H4 (cell line): ENCODE results near the gene GUCY2F. TPM values are rescaled to one million over a fixed set of nuclear protein-coding genes. Genes with fewer than 3 reads are reported as not detected.

ENCODE experiments used
- DNase-seq: peaks from one replicate; pipeline ENCODE4 v3.0.0-alpha.2; 2015; ENCODE audit warnings: low spot score
- total RNA-seq: library from RNA; depleted of rRNA; stranded (reverse); fragments of >200 nt; shearing (Covaris generic); gene quantifications from 2 replicates; pipeline ENCODE4 v1.2.3, GENCODE V29; 2014; rRNA removed

The GUCY2F gene
- total RNA-seq: not detected in 2 replicates

DNA sequence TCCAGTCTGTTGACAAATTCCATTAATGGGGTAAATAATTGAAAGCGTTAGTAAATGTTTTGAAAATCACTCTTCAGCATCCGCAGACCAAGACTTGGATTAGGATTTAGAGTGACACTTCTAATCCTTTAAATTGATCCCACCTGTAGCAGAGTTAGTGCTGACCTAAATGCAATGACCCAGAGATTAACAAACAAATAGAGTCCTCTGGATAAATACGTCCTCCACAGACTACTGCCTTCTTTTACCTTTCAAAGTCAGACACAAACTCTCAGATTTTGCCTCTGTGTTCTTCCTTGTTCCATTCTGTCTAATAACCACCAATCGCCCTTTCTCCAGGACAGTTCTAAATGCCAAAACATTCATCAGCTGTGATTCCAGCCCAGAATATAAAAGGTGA lies at the start of gene GUCY2F:
TSS of gene GUCY2F (minus strand) at position 101 of the 400 bp plus-strand sequence. CDS start 6,150 bp downstream, outside the sequence.
- DNase-seq: no peak

DNA sequence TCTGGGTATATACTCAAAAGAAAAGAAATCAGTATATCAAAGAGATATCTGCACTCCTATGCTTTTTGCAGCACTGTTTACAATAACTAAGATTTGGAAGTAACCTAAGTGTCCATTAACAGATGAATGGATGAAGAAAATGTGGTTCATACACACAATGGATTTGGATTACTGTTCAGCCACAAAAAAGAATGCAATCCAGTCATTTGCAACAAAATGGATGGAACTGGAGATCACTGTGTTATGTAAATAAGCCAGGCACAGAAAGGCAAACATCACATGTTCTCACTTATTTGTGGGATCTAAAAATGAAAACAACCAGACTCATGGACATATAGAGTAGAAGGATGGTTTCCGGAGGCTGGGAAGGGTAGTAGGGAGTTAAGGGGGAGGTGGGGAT lies 37.1 kb upstream of the GUCY2F start:
- no peak for DNase-seq

GRCh38 chrX:109511113-109511512 lies 29.2 kb upstream of the GUCY2F start:
- no peak for DNase-seq

DNA sequence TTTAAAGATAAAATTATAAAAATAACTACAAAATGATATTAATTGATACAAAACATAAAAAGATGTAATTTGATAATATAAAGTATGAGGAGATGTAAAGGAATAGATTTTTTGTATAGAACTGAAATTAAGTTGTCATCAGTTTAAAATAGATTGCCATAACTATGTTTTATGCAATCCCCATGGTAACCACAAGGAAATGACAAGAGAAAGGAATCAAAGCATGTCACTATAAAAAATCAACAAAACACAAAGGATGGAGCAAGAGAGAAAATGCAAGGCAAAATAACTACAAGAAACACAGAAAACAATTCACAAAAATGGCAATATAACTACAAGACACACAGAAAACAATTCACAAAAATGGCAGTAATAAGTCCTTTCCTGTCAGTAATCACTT lies 27.0 kb upstream of the GUCY2F start:
- no peak for DNase-seq

DNA sequence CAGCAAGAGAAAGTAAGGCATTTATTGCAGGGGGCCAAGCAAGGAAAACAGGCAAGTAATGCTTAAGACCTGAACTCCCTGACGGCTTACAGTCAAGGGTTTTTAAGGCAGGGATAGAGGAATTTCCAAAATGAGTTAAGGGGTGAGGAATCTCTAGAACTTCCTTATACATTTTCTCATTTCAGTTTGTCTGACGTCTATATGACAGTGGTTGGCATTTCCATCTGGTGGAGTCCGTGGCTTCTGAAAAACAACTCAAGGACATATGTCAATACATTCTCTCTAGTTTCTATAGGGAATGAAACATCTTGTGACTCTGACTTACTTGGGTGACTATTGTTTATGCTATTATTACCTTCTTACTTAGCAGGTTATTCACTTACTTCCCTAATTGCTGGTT lies 19.3 kb upstream of the GUCY2F start:
- DNase-seq: no peak

- DNase-seq: no peak
Observed at GRCh38 chrX:109498434-109498833, 16.5 kb upstream of the GUCY2F start.

DNA sequence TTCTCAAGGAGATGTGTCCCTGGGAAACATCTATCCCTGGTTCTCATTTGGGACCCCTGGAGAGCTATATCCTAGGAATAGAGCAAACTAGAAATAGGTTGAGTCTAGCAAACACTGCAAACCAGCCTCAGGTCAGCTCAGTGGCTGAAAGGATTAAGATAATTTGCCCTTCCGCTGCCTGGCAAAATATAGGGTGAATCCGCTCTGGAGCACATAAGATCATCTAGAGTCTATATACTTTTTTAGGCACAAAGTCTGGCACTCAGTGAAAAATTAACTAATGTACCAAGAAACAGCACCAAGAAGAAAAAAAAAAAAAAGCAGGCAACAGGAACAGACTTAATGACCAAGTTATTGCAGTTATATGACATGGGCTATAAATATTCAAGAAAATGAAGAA lies 7.3 kb upstream of the GUCY2F start:
- DNase-seq: no peak

GRCh38 chrX:109487640-109488039 lies 5.8 kb upstream of the GUCY2F start:
- no peak for DNase-seq

- DNase-seq: peak; percentile 50
Observed at GRCh38 chrX:109485470-109486340, 3.8 kb upstream of the GUCY2F start.

- no peak for DNase-seq
Observed at GRCh38 chrX:109484886-109485285, 3.0 kb upstream of the GUCY2F start.

GRCh38 chrX:109475174-109475891 lies 6.6 kb downstream of the GUCY2F start:
- DNase-seq: peak; percentile 48

DNA sequence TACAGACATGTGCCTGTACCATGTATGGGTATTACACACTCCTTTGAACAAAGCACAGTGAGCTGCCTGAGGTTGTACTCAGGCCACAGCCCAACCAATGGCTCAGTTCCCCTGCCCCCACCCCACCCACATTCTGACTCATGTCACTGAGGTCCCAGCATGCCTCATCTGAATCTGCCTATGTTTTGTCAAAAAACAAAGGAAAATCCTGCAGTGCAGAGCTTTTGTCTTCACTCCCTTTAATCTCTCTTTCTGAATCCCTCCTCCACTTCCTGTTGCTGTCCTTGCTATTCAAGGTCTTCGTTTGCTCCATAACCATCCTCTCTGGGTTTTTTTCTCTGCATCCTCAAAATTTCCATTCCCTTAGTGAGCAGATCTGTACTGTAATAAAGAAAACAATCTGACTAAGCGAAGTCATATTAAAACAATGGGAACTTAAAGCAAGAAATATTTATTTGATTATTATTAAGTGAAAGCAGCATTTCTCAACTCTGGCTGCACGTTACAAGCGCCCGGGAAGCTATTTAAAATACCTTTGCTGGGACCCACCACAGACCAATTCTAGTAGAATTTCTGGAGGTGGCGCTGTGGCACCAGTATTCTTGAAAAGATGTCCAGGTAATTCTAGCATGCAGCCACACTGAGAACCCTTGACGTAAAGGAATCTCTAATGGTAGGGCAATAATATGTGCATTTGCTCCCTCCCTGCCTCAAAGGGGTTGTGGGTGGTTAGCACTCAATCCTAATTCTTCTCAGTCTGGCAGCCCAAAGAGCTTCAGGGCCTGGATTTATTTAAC lies 8.7 kb downstream of the GUCY2F start:
- peak; percentile 38 for DNase-seq

GRCh38 chrX:109464231-109464630 lies 17.7 kb downstream of the GUCY2F start:
- no peak for DNase-seq

- DNase-seq: no peak
Observed at GRCh38 chrX:109463784-109464183, 18.1 kb downstream of the GUCY2F start.

DNA sequence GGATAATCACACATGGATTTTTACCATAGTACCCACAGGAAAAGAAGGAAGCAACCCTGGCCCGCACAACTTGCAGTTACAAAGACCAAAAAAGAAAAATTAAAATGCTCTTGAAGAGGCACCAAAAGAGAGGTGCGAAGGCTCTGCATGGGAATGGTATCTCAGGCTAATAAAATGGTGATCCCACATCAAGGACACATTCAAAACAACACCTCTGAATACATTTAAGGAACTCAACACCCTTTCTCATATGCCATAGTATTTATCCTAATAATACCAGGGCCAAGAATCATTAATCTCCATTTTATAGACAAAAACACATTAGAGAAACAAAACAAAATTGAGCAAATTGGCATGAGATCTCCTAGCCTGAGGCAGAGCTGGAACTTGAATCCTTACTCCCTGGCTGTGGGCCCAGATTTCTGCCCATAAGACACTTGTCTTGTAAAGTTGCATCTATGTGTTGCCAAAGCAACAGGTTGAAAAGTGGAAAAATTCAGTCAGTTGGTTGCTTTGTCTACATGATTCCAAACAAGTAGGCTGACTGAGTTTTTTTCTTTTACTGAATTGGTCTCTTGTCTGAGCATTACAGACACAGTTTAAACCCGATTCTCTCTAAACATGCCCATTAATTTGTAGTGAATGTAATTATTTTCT lies 33.5 kb downstream of the GUCY2F start:
- DNase-seq: peak; percentile 9

- DNase-seq: no peak
Observed at GRCh38 chrX:109441266-109441665, 40.6 kb downstream of the GUCY2F start.

- DNase-seq: no peak
Observed at GRCh38 chrX:109440475-109440874, 41.4 kb downstream of the GUCY2F start.

GRCh38 chrX:109409181-109409580 lies 72.7 kb downstream of the GUCY2F start:
- no peak for DNase-seq

DNA sequence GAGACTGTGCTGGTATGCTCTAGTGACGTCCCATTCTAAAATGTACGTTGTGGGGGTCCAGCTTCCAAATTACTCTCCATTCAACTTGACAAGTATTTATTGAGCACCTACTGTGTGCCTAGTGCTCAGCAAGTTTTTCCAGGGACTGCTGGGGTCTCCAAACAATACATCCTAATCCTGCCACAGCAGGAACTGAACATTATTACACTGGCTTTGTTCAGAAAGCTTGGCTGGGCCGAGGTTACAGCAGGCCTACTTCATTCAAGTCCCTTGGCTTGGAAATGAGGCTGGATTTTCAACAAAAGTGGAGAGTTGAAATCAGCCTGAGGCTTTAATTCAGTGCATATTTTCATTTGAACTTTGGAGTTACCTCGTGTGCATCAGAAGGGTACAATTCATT lies 78.0 kb downstream of the GUCY2F start:
- no peak for DNase-seq

GRCh38 chrX:109399831-109400230 lies 82.1 kb downstream of the GUCY2F start:
- DNase-seq: no peak

GRCh38 chrX:109398833-109399232 lies 83.1 kb downstream of the GUCY2F start:
- no peak for DNase-seq

DNA sequence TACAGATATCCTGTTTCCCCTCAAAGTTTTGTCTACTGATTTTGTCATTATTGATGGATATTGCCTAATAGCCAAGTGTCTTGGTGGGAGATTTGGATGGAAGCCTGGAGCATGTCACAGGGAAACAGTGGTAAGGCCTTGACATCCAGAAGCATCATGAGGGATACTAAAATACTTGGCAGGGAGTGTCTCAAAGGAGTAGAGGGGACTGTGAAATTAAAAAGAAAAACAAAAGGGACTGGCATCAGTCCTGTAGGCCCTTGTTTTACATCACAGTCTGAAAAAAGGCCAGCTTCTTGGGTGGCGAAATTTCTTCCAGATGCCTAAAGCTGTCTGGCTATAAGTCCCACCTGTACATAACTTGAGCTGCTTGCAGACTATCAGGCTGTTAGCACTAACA lies 83.8 kb downstream of the GUCY2F start:
- DNase-seq: no peak
